ENCODE measurements around the gene CALCR.

- TF ChIP-seq CTCF (IDR thresholded peaks at IDR 0.05; ENCODE audit: poor library complexity): no peak
- no peak for TF ChIP-seq EZH2phosphoT487 (IDR thresholded peaks at IDR 0.05; ENCODE audit: low read depth, severe bottlenecking, unreplicated experiment)
These were observed 167.3 kb downstream of the CALCR start for GRCh38 chr7:93407239-93407638.

Data from hepatocyte (in vitro differentiated cells).